Hepatocyte (in vitro differentiated cells): ENCODE measurements around the gene ANG. TPM values are rescaled to one million over a fixed set of nuclear protein-coding genes. Genes with fewer than 3 reads are reported as not detected.
"Not testable (repeated sequence)": the region's sequence is repeated elsewhere in the genome, so short reads cannot be mapped to it uniquely, and the experiment has no call there.

Experiments used
- DNase-seq: peaks from one replicate; pipeline ENCODE4 v3.0.0-alpha.2; 2016; ENCODE audit warnings: low spot score
- H2AFZ ChIP-seq: fragments of 200-600 bp; sonication (generic); 2 replicates; pipeline ENCODE4 v1.6.0; 2016; ENCODE audit warnings: antibody characterized with exemption, mild to moderate bottlenecking
- H3K27ac ChIP-seq: fragments of 200-600 bp; sonication (generic); 2 replicates; pipeline ENCODE4 v1.5.1; 2016; ENCODE audit warnings: mild to moderate bottlenecking
- H3K27me3 ChIP-seq: fragments of 200-600 bp; sonication (generic); 2 replicates; pipeline ENCODE4 v1.6.1; 2016
- H3K36me3 ChIP-seq: fragments of 200-600 bp; sonication (generic); replicated peaks from 2 replicates; pipeline ENCODE4 v1.5.1; 2016; ENCODE audit warnings: low read depth; ENCODE audit not compliant: insufficient read depth
- H3K4me1 ChIP-seq: fragments of 200-600 bp; sonication (generic); 2 replicates; pipeline ENCODE4 v1.5.1; 2016; ENCODE audit warnings: mild to moderate bottlenecking, moderate library complexity; ENCODE audit not compliant: insufficient read depth
- H3K4me2 ChIP-seq: fragments of 200-600 bp; sonication (generic); 2 replicates; pipeline ENCODE4 v1.6.0; 2016
- H3K4me3 ChIP-seq: fragments of 200-600 bp; sonication (generic); 2 replicates; pipeline ENCODE4 v1.5.1; 2016; ENCODE audit warnings: mild to moderate bottlenecking
- H3K79me2 ChIP-seq: fragments of 200-600 bp; sonication (generic); 2 replicates; pipeline ENCODE4 v1.6.0; 2017; ENCODE audit warnings: mild to moderate bottlenecking
- H3K9me2 ChIP-seq: fragments of 200-600 bp; sonication (generic); replicated peaks from 2 replicates; pipeline ENCODE4 v1.6.0; 2017; ENCODE audit warnings: mild to moderate bottlenecking; ENCODE audit not compliant: insufficient read depth
- H3K9me3 ChIP-seq: fragments of 200-600 bp; sonication (generic); 2 replicates; pipeline ENCODE4 v1.5.1; 2016; ENCODE audit warnings: low read depth, mild to moderate bottlenecking
- H4K20me1 ChIP-seq: fragments of 200-600 bp; sonication (generic); 2 replicates; pipeline ENCODE4 v1.6.0; 2016; ENCODE audit warnings: mild to moderate bottlenecking; ENCODE audit not compliant: insufficient read depth, poor library complexity, severe bottlenecking
- EZH2 ChIP-seq: fragments of 200-600 bp; sonication (generic); IDR thresholded peaks from 2 replicates; pipeline ENCODE4 v1.6.1; 2016; ENCODE audit warnings: antibody characterized with exemption, mild to moderate bottlenecking, borderline replicate concordance
- EZH2phosphoT487 ChIP-seq: fragments of 200-600 bp; sonication (generic); IDR thresholded peaks from one replicate; pipeline ENCODE4 v1.6.1; 2018; ENCODE audit warnings: antibody characterized with exemption, mild to moderate bottlenecking, low read depth, moderate library complexity; ENCODE audit not compliant: unreplicated experiment, severe bottlenecking
- WGBS: methylation state at CpG from one replicate; pipeline ENCODE4 v1.1.6; 2016; ENCODE audit warnings: low lambda C conversion rate; ENCODE audit errors: missing lambda C conversion rate; 5-methylcytosine and 5-hydroxymethylcytosine counted together
- polyA plus RNA-seq: library from polyadenylated mRNA; unstranded; fragments of >200 nt; fragmentation: Nextera tagmentation; extraction: Ambion mirVana; gene quantifications from 2 replicates; pipeline ENCODE4 v1.2.1, GENCODE V29; 2016
- total RNA-seq: library from RNA; depleted of rRNA; stranded (reverse); fragments of >200 nt; gene quantifications from 2 replicates; pipeline ENCODE4 v1.2.3, GENCODE V29; 2014
- TF ChIP-seq, protein P1 (sequence below): fragments of 200-600 bp; sonication (generic); IDR thresholded peaks from 2 replicates; pipeline ENCODE4 v1.5.1; 2016; ENCODE audit warnings: antibody characterized with exemption, mild to moderate bottlenecking; ENCODE audit not compliant: poor library complexity

ANG gene
- total and polyA plus RNA-seq, 2 experiments from 2014 or later, result 79.1 to 103 TPM

DNA sequence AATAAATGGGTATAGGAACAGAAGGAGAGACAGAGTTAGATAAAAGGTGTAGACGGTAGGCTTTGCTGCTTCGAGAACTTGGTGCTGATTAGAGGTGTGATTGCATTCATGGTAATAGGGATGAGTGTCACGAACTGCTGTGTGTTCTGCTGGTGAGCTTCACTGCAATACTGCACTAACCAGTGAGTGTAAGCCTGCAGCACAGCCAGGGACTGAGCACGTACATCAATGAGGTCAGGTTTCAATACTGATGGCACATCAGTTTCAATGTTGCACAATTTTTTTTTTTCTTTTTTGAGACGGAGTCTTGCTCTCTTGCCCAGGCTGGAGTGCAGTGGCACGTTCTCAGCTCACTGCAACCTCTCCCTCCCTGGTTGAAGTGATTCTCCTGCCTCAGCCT lies 32.2 kb downstream of the ANG start:
- no peaks in the 10 kb centered on the region for H3K9me2 ChIP-seq
- peaks cover 7% of the 10 kb centered on the region for H3K4me1 ChIP-seq
- no peak overlapping the region for H3K4me2 ChIP-seq
- no peak for DNase-seq
- H3K9me3 ChIP-seq, result no peaks in the 10 kb centered on the region
- no peak overlapping the region for H2AFZ ChIP-seq
- WGBS, result 83% methylated on average over 6 of the region's 6 CpGs
- no peaks in the 10 kb centered on the region for H3K27me3 ChIP-seq
- no peaks in the 10 kb centered on the region for H3K79me2 ChIP-seq
- no peaks in the 10 kb centered on the region for H3K36me3 ChIP-seq
- no peak overlapping the region for H3K4me3 ChIP-seq
- no peak overlapping the region for H3K27ac ChIP-seq
- TF ChIP-seq EZH2phosphoT487 (no peak), EZH2 (no peak)
- TF ChIP-seq, protein P1, sequence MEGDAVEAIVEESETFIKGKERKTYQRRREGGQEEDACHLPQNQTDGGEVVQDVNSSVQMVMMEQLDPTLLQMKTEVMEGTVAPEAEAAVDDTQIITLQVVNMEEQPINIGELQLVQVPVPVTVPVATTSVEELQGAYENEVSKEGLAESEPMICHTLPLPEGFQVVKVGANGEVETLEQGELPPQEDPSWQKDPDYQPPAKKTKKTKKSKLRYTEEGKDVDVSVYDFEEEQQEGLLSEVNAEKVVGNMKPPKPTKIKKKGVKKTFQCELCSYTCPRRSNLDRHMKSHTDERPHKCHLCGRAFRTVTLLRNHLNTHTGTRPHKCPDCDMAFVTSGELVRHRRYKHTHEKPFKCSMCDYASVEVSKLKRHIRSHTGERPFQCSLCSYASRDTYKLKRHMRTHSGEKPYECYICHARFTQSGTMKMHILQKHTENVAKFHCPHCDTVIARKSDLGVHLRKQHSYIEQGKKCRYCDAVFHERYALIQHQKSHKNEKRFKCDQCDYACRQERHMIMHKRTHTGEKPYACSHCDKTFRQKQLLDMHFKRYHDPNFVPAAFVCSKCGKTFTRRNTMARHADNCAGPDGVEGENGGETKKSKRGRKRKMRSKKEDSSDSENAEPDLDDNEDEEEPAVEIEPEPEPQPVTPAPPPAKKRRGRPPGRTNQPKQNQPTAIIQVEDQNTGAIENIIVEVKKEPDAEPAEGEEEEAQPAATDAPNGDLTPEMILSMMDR, result no peak
- H4K20me1 ChIP-seq, result no peaks in the 10 kb centered on the region

DNA sequence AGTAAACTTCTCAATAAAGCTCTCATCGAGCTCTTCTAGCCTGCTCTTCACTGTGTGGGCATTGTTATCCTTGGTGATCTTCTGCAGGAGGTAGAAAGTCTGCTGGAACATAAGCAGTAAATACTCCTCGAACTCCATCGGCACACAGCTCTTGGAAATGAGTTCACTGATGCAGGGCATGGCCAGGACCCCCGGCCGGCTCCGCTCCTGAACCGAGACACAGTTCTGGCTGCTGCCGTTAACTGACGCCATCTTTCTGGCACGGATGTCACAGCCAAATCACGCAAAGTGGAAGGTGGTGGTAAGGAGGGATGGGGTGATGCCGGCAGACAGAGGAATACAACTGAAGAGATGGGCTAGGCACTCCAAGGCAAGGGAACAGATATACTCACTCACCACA lies 33.5 kb downstream of the ANG start:
- Histone ChIP-seq H3K4me2 (no peak overlapping the region), H3K4me1 (peaks cover 7% of the 10 kb centered on the region), H3K4me3 (no peak overlapping the region), H3K9me2 (no peaks in the 10 kb centered on the region), H3K9me3 (no peaks in the 10 kb centered on the region), H3K27me3 (no peaks in the 10 kb centered on the region), H4K20me1 (no peaks in the 10 kb centered on the region), H2AFZ (no peak overlapping the region), H3K27ac (no peak overlapping the region), H3K79me2 (no peaks in the 10 kb centered on the region), H3K36me3 (no peaks in the 10 kb centered on the region)
- TF ChIP-seq, protein P1, result no peak
- no peak for TF ChIP-seq EZH2
- no peak for TF ChIP-seq EZH2phosphoT487
- DNase-seq, result no peak
- 95% methylated on average over 12 of the region's 12 CpGs for WGBS

DNA sequence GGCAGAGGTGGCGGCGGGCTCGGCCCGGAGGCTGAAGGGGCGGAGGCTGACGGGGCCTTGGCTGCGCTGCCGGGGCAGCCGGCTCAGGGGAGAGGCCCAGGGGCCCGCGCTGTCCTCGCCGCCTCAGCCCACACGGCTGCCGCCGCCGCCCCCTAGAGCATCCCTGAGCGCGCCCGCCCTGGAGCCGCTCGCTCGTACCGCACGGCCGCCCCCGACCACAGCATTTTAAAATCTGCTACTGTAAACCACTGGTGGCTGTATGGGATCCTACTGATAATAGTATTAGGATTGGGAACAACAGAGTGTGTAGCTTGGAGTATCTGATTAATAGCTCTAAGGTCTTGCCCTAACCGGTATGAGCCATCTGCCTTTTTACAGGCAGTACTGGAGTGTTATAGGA lies 34.9 kb downstream of the ANG start:
- no peaks in the 10 kb centered on the region for H3K27me3 ChIP-seq
- H3K4me3 ChIP-seq, result no peak overlapping the region
- DNase-seq, result no peak
- no peak overlapping the region for H3K27ac ChIP-seq
- no peak for TF ChIP-seq EZH2
- TF ChIP-seq EZH2phosphoT487, result no peak
- TF ChIP-seq, protein P1, result no peak
- H3K9me3 ChIP-seq, result no peaks in the 10 kb centered on the region
- no peaks in the 10 kb centered on the region for H3K36me3 ChIP-seq
- no peak overlapping the region for H3K4me2 ChIP-seq
- no peak overlapping the region for H2AFZ ChIP-seq
- WGBS, result 90% methylated on average over 9 of the region's 28 CpGs
- no peaks in the 10 kb centered on the region for H3K9me2 ChIP-seq
- no peaks in the 10 kb centered on the region for H3K79me2 ChIP-seq
- H4K20me1 ChIP-seq, result no peaks in the 10 kb centered on the region
- peaks cover 7% of the 10 kb centered on the region for H3K4me1 ChIP-seq

DNA sequence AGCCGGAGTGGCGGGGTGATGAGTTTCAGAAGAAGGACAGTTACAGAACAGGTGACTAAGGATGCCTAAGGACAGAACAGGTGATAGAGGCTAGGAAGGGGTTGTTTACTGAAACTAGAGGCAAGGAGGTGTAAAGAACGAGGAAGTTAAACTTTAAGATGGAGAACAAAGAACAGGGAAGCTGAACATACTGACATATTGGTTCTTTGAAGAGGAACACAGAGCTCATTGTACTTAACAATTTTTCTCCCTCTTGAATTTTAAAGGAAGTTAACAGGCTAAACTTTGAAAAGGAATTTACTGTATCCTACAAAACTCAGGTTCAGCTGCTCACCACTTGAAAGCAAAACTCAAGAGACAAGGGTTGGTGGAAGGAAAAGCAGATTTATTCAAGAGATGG lies 37.6 kb downstream of the ANG start:
- not testable (repeated sequence) for H3K79me2 ChIP-seq, H4K20me1 ChIP-seq, H3K4me3 ChIP-seq, H3K9me3 ChIP-seq, H3K4me2 ChIP-seq, H3K27ac ChIP-seq, DNase-seq, H2AFZ ChIP-seq, H3K4me1 ChIP-seq, H3K27me3 ChIP-seq, H3K36me3 ChIP-seq, H3K9me2 ChIP-seq
- 96% methylated on average over 3 of the region's 3 CpGs for WGBS
